HepG2 (cell line): ENCODE data around the gene WDR35. TPM values are rescaled to one million over a fixed set of nuclear protein-coding genes. Genes with fewer than 3 reads are reported as not detected.

ENCODE experiments used
- ATAD3A ChIP-seq: sonication (generic); formaldehyde crosslinking; IDR thresholded peaks from 2 replicates; pipeline ENCODE4 v1.4.0; 2020; ENCODE audit warnings: missing genetic modification reagents
- EZH2 ChIP-seq: conservative IDR thresholded peaks from 2 replicates; pipeline ENCODE4 v1.6.1; 2012; ENCODE audit warnings: mild to moderate bottlenecking, low read depth, low read length, moderate library complexity
- FOSL1 ChIP-seq: sonication (generic); formaldehyde crosslinking; IDR thresholded peaks from 2 replicates; pipeline ENCODE4 v1.9.0; 2021; ENCODE audit warnings: missing genetic modification reagents, borderline replicate concordance
- GLI4 ChIP-seq: sonication (generic); formaldehyde crosslinking; IDR thresholded peaks from 2 replicates; pipeline ENCODE4 v1.5.1; 2020; ENCODE audit warnings: missing genetic modification reagents, mild to moderate bottlenecking, moderate library complexity, borderline replicate concordance
- HES4 ChIP-seq: sonication (generic); formaldehyde crosslinking; IDR thresholded peaks from 2 replicates; pipeline ENCODE4 v1.9.0; 2021; ENCODE audit warnings: mild to moderate bottlenecking, missing genetic modification reagents, borderline replicate concordance
- KAT8 ChIP-seq: IDR thresholded peaks from 2 replicates; pipeline ENCODE4 v1.6.1; 2016; ENCODE audit warnings: missing genetic modification reagents, missing compliant biosample characterization
- RELA ChIP-seq: sonication (generic); formaldehyde crosslinking; IDR thresholded peaks from 2 replicates; pipeline ENCODE4 v1.4.0; 2020; ENCODE audit warnings: missing genetic modification reagents
- SIN3A ChIP-seq: IDR thresholded peaks from 2 replicates; pipeline ENCODE4 v1.6.1; 2011; ENCODE audit warnings: low read depth, mild to moderate bottlenecking, control low read depth, low read length, borderline replicate concordance
- SP5 ChIP-seq: IDR thresholded peaks from 2 replicates; pipeline ENCODE4 v1.6.1; 2016; ENCODE audit warnings: low read depth, borderline replicate concordance
- SPEN ChIP-seq: sonication (generic); formaldehyde crosslinking; IDR thresholded peaks from 2 replicates; pipeline ENCODE4 v1.5.1; 2020; ENCODE audit warnings: low read depth, mild to moderate bottlenecking, missing genetic modification reagents
- TARDBP ChIP-seq: sonication (generic); formaldehyde crosslinking; IDR thresholded peaks from 2 replicates; pipeline ENCODE4 v1.8.0; 2022; ENCODE audit warnings: mild to moderate bottlenecking, missing genetic modification reagents
- YY1 ChIP-seq: IDR thresholded peaks from 2 replicates; pipeline ENCODE4 v1.6.1; 2011; ENCODE audit warnings: low read length, low read depth, moderate library complexity, mild to moderate bottlenecking; ENCODE audit not compliant: insufficient read depth, insufficient replicate concordance
- ZFP82 ChIP-seq: sonication (generic); formaldehyde crosslinking; IDR thresholded peaks from 2 replicates; pipeline ENCODE4 v1.5.1; 2020; ENCODE audit warnings: mild to moderate bottlenecking, missing genetic modification reagents, borderline replicate concordance
- ZNF296 ChIP-seq: sonication (generic); formaldehyde crosslinking; conservative IDR thresholded peaks from 2 replicates; pipeline ENCODE4 v1.5.0; 2020; ENCODE audit warnings: mild to moderate bottlenecking, missing genetic modification reagents
- ZNF331 ChIP-seq: sonication (generic); formaldehyde crosslinking; IDR thresholded peaks from 2 replicates; pipeline ENCODE4 v1.4.0; 2020; ENCODE audit warnings: missing genetic modification reagents
- ZNF468 ChIP-seq: sonication (generic); formaldehyde crosslinking; IDR thresholded peaks from 2 replicates; pipeline ENCODE4 v1.8.0; 2022; ENCODE audit warnings: mild to moderate bottlenecking, moderate library complexity, missing genetic modification reagents
- ZNF543 ChIP-seq: sonication (generic); formaldehyde crosslinking; IDR thresholded peaks from 2 replicates; pipeline ENCODE4 v1.4.0; 2020; ENCODE audit warnings: mild to moderate bottlenecking, missing genetic modification reagents
- polyA plus RNA-seq, 8 experiments: library from polyadenylated mRNA; depleted of rRNA in 3 of 8; stranded (reverse) in 7 of 8; unstranded in 1 of 8; fragments of >200 nt; fragmentation: Illumina TruSeq in 4 of 8; extraction: Trizol in 4 of 8; gene quantifications; 2 replicates each; pipeline versions ENCODE4 v1.2.1 to v1.2.3, GENCODE V29; 2011 to 2016; ENCODE audit warnings: low read depth in 4 of 8, missing spikeins in 1 of 8, mixed read lengths in 1 of 8; ENCODE audit not compliant: insufficient read depth in 1 of 8
- total RNA-seq, 5 experiments: library from RNA; depleted of rRNA; stranded (reverse); fragments of >200 nt; fragmentation: Illumina TruSeq; extraction: Trizol; gene quantifications; 2 replicates each; pipeline ENCODE4 v1.2.3, GENCODE V29; 2016; ENCODE audit warnings: low read depth in 1 of 5
- TF ChIP-seq, protein P1 (sequence below): IDR thresholded peaks from 2 replicates; pipeline ENCODE4 v1.6.1; 2018; ENCODE audit warnings: missing genetic modification reagents, mild to moderate bottlenecking, missing compliant biosample characterization
- TF ChIP-seq, protein P2 (sequence below): sonication (generic); formaldehyde crosslinking; IDR thresholded peaks from 2 replicates; pipeline ENCODE4 v1.4.0; 2020; ENCODE audit warnings: mild to moderate bottlenecking, missing genetic modification reagents
- TF ChIP-seq, protein P3 (sequence below): IDR thresholded peaks from 2 replicates; pipeline ENCODE4 v1.6.1; 2016; ENCODE audit warnings: low read depth, borderline replicate concordance
- TF ChIP-seq, protein P4 (sequence below): conservative IDR thresholded peaks from 2 replicates; pipeline ENCODE4 v1.6.1; 2018; ENCODE audit warnings: missing genetic modification reagents
- TF ChIP-seq, protein P5 (sequence below): sonication (generic); formaldehyde crosslinking; IDR thresholded peaks from 2 replicates; pipeline ENCODE4 v1.5.0; 2020; ENCODE audit warnings: missing genetic modification reagents
- TF ChIP-seq, protein P6 (sequence below): sonication (generic); formaldehyde crosslinking; IDR thresholded peaks from 2 replicates; pipeline ENCODE4 v1.4.0; 2020; ENCODE audit warnings: missing genetic modification reagents

WDR35 gene
- total and polyA plus RNA-seq, 2 of the 13 experiments (the other 11 are each of a cell fraction or from before 2014, with no cell fraction given), result 11.1 to 19.6 TPM

DNA sequence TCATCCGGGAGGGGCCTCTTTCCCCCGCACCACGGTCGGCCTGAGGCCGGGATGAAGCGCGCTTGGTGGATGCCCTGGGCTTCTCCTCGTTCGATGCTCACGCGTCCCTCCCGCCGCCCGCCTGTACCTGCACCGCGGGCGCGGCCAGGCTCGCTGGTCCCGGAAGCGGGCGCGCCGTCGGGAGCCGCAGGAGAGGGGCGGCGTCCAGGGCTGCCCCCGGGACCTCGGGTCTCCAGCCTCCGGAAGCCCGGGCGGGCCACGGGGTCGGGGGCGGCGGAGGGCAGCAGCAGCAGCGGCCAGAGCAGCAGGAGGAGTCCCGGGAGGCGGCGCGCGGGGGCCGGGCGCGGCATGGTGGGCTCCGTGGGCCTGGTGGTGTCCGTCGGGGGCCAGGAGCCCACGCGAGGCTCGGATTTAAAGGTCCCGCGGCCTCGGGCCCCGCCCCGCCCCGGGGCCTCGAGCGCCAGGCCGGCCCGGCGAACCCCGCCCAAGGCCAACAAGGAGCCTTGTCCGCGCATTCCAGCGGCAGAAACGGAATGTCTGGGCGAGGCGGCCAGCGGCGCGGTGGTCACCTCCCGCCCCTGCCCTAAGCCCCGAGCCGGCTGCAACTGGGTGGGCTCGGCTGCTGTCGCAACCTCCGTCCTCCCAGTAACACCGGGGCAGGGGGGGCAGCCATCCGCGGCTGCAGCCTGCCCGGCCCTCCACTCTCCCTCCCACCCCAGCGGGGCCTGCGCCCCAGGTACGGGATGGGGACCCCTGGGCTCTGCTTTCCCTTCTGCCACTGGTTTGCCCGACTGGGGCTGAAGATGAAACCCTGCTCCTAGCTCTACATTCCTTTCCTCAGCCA, 22.6 kb upstream of the WDR35 start, which contains the start of gene MATN3 (continued):
- TF ChIP-seq HES4 (peak; percentile 25; the same call in 1 of the 2 replicates), ATAD3A (CRISPR knock-in tag) (no peak), KAT8 (CRISPR knock-in tag) (peak; percentile 50; the same call in 1 of the 2 replicates), GLI4 (CRISPR knock-in tag) (no peak), ZFP82 (CRISPR knock-in tag) (peak; percentile 52; the same call in 1 of the 2 replicates), YY1 (peak; percentile 58), ZNF543 (CRISPR knock-in tag) (peak; percentile 21; the same call in 1 of the 2 replicates), ZNF331 (CRISPR knock-in tag) (no peak), ZNF296 (peak; percentile 83; the same call in 1 of the 2 replicates), FOSL1 (CRISPR knock-in tag) (no peak), SIN3A (peak; percentile 69; the same call in 1 of the 2 replicates), EZH2 (no peak), ZNF468 (CRISPR knock-in tag) (no peak), SP5 (CRISPR knock-in tag) (peak; percentile 43; the same call in 1 of the 2 replicates), SPEN (CRISPR knock-in tag) (peak; percentile 51), RELA (0 out of 2 replicates have a peak, but pooled peaks have one; percentile 20), TARDBP (peak; percentile 15; the same call in 1 of the 2 replicates)
- TF ChIP-seq, protein P1, sequence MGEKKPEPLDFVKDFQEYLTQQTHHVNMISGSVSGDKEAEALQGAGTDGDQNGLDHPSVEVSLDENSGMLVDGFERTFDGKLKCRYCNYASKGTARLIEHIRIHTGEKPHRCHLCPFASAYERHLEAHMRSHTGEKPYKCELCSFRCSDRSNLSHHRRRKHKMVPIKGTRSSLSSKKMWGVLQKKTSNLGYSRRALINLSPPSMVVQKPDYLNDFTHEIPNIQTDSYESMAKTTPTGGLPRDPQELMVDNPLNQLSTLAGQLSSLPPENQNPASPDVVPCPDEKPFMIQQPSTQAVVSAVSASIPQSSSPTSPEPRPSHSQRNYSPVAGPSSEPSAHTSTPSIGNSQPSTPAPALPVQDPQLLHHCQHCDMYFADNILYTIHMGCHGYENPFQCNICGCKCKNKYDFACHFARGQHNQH (CRISPR knock-in tag), result peak; percentile 74
- TF ChIP-seq, protein P2, sequence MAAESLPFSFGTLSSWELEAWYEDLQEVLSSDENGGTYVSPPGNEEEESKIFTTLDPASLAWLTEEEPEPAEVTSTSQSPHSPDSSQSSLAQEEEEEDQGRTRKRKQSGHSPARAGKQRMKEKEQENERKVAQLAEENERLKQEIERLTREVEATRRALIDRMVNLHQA, result no peak
- TF ChIP-seq, protein P3, sequence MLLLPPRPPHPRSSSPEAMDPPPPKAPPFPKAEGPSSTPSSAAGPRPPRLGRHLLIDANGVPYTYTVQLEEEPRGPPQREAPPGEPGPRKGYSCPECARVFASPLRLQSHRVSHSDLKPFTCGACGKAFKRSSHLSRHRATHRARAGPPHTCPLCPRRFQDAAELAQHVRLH (CRISPR knock-in tag), result no peak
- TF ChIP-seq, protein P4, sequence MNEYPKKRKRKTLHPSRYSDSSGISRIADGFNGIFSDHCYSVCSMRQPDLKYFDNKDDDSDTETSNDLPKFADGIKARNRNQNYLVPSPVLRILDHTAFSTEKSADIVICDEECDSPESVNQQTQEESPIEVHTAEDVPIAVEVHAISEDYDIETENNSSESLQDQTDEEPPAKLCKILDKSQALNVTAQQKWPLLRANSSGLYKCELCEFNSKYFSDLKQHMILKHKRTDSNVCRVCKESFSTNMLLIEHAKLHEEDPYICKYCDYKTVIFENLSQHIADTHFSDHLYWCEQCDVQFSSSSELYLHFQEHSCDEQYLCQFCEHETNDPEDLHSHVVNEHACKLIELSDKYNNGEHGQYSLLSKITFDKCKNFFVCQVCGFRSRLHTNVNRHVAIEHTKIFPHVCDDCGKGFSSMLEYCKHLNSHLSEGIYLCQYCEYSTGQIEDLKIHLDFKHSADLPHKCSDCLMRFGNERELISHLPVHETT (CRISPR knock-in tag), result peak; percentile 8; the same call in 1 of the 2 replicates
- TF ChIP-seq, protein P5, sequence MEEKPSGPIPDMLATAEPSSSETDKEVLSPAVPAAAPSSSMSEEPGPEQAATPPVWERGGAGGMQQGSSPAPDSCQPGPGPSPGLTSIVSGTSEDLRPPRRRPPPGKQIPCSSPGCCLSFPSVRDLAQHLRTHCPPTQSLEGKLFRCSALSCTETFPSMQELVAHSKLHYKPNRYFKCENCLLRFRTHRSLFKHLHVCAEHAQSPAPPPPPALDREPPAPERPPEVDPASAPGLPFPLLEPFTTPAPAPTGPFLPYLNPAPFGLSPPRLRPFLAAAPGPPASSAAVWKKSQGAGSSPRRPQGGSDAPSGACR (CRISPR knock-in tag), result no peak
- TF ChIP-seq, protein P6, sequence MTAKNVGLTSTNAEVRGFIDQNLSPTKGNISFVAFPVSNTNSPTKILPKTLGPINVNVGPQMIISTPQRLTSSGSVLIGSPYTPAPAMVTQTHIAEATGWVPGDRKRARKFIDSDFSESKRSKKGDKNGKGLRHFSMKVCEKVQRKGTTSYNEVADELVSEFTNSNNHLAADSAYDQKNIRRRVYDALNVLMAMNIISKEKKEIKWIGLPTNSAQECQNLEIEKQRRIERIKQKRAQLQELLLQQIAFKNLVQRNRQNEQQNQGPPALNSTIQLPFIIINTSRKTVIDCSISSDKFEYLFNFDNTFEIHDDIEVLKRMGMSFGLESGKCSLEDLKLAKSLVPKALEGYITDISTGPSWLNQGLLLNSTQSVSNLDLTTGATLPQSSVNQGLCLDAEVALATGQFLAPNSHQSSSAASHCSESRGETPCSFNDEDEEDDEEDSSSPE (CRISPR knock-in tag), result no peak; the same call in 1 of the 2 replicates
